Vagina (tissue), 2 donors: Measurements from ENCODE around the gene IL20. TPM values are rescaled to one million over a fixed set of nuclear protein-coding genes. Genes with fewer than 3 reads are reported as not detected.

ENCODE experiments used
- DNase-seq, 2 donors: peaks; one replicate each; pipeline ENCODE4 v3.0.0-alpha.2; 2017; ENCODE audit errors: extremely low spot score in 2 of 2
- H3K27ac ChIP-seq: fragments of 200-600 bp; sonication (generic); one replicate; pipeline ENCODE4 v1.5.1; 2019
- H3K27me3 ChIP-seq: fragments of 200-600 bp; sonication (generic); one replicate; pipeline ENCODE4 v1.5.1; 2019
- H3K36me3 ChIP-seq, 2 donors: fragments of 200-600 bp; sonication (generic); one replicate each; pipeline ENCODE4 v1.5.1; 2017 to 2019
- H3K4me1 ChIP-seq: fragments of 200-600 bp; sonication (generic); one replicate; pipeline ENCODE4 v1.5.1; 2019
- H3K4me3 ChIP-seq, 2 donors: fragments of 200-600 bp; sonication (generic); 1 replicate in 1 of 2; 2 replicates in 1 of 2; pipeline ENCODE4 v1.5.1; 2016 to 2019
- H3K9me3 ChIP-seq: fragments of 200-600 bp; sonication (generic); one replicate; pipeline ENCODE4 v1.5.1; 2019
- CTCF ChIP-seq, 3 experiments: fragments of 450-650 bp in 2 of 3; fragments of 200-600 bp in 1 of 3; sonication (generic) in 1 of 3; IDR thresholded peaks; one replicate each; pipeline ENCODE4 v1.5.1; 2017 to 2019; ENCODE audit warnings: antibody characterized with exemption in 3 of 3, mild to moderate bottlenecking in 2 of 3, moderate library complexity in 2 of 3
- POLR2A ChIP-seq, 2 donors: fragments of 450-650 bp; IDR thresholded peaks; one replicate each; pipeline ENCODE4 v1.6.1; 2017; ENCODE audit warnings: antibody characterized with exemption in 2 of 2, mild to moderate bottlenecking in 2 of 2, moderate library complexity in 2 of 2
- POLR2AphosphoS5 ChIP-seq, 2 donors: sonication (generic); formaldehyde crosslinking; IDR thresholded peaks; one replicate each; pipeline ENCODE4 v1.9.0; 2017; ENCODE audit warnings: antibody characterized with exemption in 2 of 2, mild to moderate bottlenecking in 2 of 2, low read depth in 1 of 2; ENCODE audit not compliant: insufficient read depth in 1 of 2
- intact Hi-C: fragments of 100-400 bp; cut with DNase I; formaldehyde crosslinking; loops from one replicate; pipeline ENCODE4 v1.15.1; 2023
- total RNA-seq: library from RNA; depleted of rRNA; stranded (reverse); fragments of >200 nt; gene quantifications from one replicate; pipeline ENCODE4 v1.2.3, GENCODE V29; 2016

Gene IL20
- total RNA-seq, 1 donor from 2014 or later = not detected

GRCh38 chr1:206826394-206826793, 39.0 kb upstream of the IL20 start:
- intact Hi-C loops = no loop called here
- TF ChIP-seq POLR2A (IDR thresholded peaks at IDR 0.05) (no peak), POLR2AphosphoS5 (IDR thresholded peaks at IDR 0.05; ENCODE audit: insufficient read depth in 1 of 2, low read depth in 1 of 2) (no peak), CTCF (IDR thresholded peaks at IDR 0.05) (no peak)

GRCh38 chr1:206828061-206828460, 37.4 kb upstream of the IL20 start:
- Histone ChIP-seq H3K27me3 (no peaks in the 10 kb centered on the region), H3K4me1 (no peaks in the 10 kb centered on the region), H3K27ac (no peak overlapping the region), H3K9me3 (no peaks in the 10 kb centered on the region), H3K36me3 (no peaks in the 10 kb centered on the region), H3K4me3 (no peak overlapping the region)
- TF ChIP-seq POLR2AphosphoS5 (IDR thresholded peaks at IDR 0.05; ENCODE audit: insufficient read depth in 1 of 2, low read depth in 1 of 2) (no peak), CTCF (IDR thresholded peaks at IDR 0.05) (no peak), POLR2A (IDR thresholded peaks at IDR 0.05) (no peak)
- intact Hi-C loops = no loop called here
- DNase-seq = no peak

More at GRCh38 chr1:206826394-206826793, 39.0 kb upstream of the IL20 start:
- Histone ChIP-seq H3K36me3 (no peaks in the 10 kb centered on the region), H3K4me3 (no peak overlapping the region), H3K27me3 (no peaks in the 10 kb centered on the region), H3K4me1 (no peaks in the 10 kb centered on the region), H3K27ac (no peak overlapping the region), H3K9me3 (no peaks in the 10 kb centered on the region)
- no peak for DNase-seq

- H3K36me3 ChIP-seq = no peaks in the 10 kb centered on the region
- H3K27me3 ChIP-seq = no peaks in the 10 kb centered on the region
- no peaks in the 10 kb centered on the region for H3K9me3 ChIP-seq
- intact Hi-C loops = no loop called here
- no peak for DNase-seq
- no peaks in the 10 kb centered on the region for H3K4me1 ChIP-seq
- H3K4me3 ChIP-seq = no peak overlapping the region
- H3K27ac ChIP-seq = no peak overlapping the region
- TF ChIP-seq POLR2A (IDR thresholded peaks at IDR 0.05) = no peak
- TF ChIP-seq CTCF (IDR thresholded peaks at IDR 0.05) = no peak
- no peak for TF ChIP-seq POLR2AphosphoS5 (IDR thresholded peaks at IDR 0.05; ENCODE audit: insufficient read depth in 1 of 2, low read depth in 1 of 2)
Observed at GRCh38 chr1:206828765-206829164, 36.7 kb upstream of the IL20 start.

- intact Hi-C loops = no loop called here
Observed at GRCh38 chr1:206829282-206829681, 36.1 kb upstream of the IL20 start.

GRCh38 chr1:206829875-206830274, 35.5 kb upstream of the IL20 start:
- H3K4me3 ChIP-seq = no peak overlapping the region
- TF ChIP-seq POLR2A (IDR thresholded peaks at IDR 0.05) (no peak), CTCF (IDR thresholded peaks at IDR 0.05) (no peak), POLR2AphosphoS5 (IDR thresholded peaks at IDR 0.05; ENCODE audit: insufficient read depth in 1 of 2, low read depth in 1 of 2) (no peak)
- H3K36me3 ChIP-seq = no peaks in the 10 kb centered on the region
- no peak for DNase-seq
- H3K27me3 ChIP-seq = no peaks in the 10 kb centered on the region
- no peaks in the 10 kb centered on the region for H3K9me3 ChIP-seq
- no peak overlapping the region for H3K27ac ChIP-seq
- intact Hi-C loops = no loop called here
- H3K4me1 ChIP-seq = no peaks in the 10 kb centered on the region

More at GRCh38 chr1:206829282-206829681, 36.1 kb upstream of the IL20 start:
- Histone ChIP-seq H3K4me1 (no peaks in the 10 kb centered on the region), H3K27me3 (no peaks in the 10 kb centered on the region), H3K27ac (no peak overlapping the region), H3K4me3 (no peak overlapping the region), H3K9me3 (no peaks in the 10 kb centered on the region), H3K36me3 (no peaks in the 10 kb centered on the region)
- no peak for DNase-seq
- TF ChIP-seq POLR2AphosphoS5 (IDR thresholded peaks at IDR 0.05; ENCODE audit: insufficient read depth in 1 of 2, low read depth in 1 of 2) = no peak
